Kidney (tissue), 22 donors: ENCODE results near the gene GALNT18. TPM values are rescaled to one million over a fixed set of nuclear protein-coding genes. Genes with fewer than 3 reads are reported as not detected.

Source experiments
- DNase-seq, 5 donors: peaks; one replicate each; pipeline ENCODE4 v3.0.0-alpha.2; 2013 to 2020
- FAIRE-seq: peaks from 2 replicates; lab custom pipeline; 2012; peaks lifted over from hg19 to GRCh38; lab: Jason Lieb, UNC
- H3K27ac ChIP-seq, 2 donors: one replicate each; pipeline ENCODE4 v1.7.0; 2013; ENCODE audit warnings: low read depth in 2 of 2, low read length in 2 of 2, inconsistent platforms in 1 of 2
- H3K27me3 ChIP-seq: one replicate; pipeline ENCODE4 v1.7.1; 2013; ENCODE audit warnings: low read length, inconsistent platforms; ENCODE audit not compliant: control insufficient read depth, insufficient read depth
- H3K36me3 ChIP-seq, 3 donors: one replicate each; pipeline versions ENCODE4 v1.7.0 to v1.7.1; 2013; ENCODE audit warnings: low read length in 3 of 3, control low read depth in 1 of 3, inconsistent platforms in 1 of 3; ENCODE audit not compliant: insufficient read depth in 3 of 3, control insufficient read depth in 2 of 3
- H3K4me1 ChIP-seq, 3 donors: one replicate each; pipeline versions ENCODE4 v1.7.0 to v1.7.1; 2013; ENCODE audit warnings: low read length in 3 of 3, inconsistent platforms in 1 of 3, low read depth in 1 of 3; ENCODE audit not compliant: control insufficient read depth in 2 of 3, insufficient read depth in 2 of 3
- H3K4me3 ChIP-seq, 3 donors: one replicate each; pipeline versions ENCODE4 v1.7.0 to v1.8.1; 2013; ENCODE audit warnings: low read length in 3 of 3, control low read depth in 1 of 3, inconsistent platforms in 1 of 3
- H3K9ac ChIP-seq, 3 donors: one replicate each; pipeline versions ENCODE4 v1.7.0 to v1.7.1; 2013; ENCODE audit warnings: low read length in 3 of 3, control low read depth in 1 of 3, inconsistent platforms in 1 of 3
- H3K9me3 ChIP-seq, 3 donors: one replicate each; pipeline versions ENCODE4 v1.7.0 to v1.7.1; 2013; ENCODE audit warnings: low read length in 3 of 3, control low read depth in 1 of 3, inconsistent platforms in 1 of 3; ENCODE audit not compliant: control insufficient read depth in 2 of 3, insufficient read depth in 1 of 3
- CTCF ChIP-seq: IDR thresholded peaks from 3 replicates; pipeline ENCODE4 v1.5.1; 2012; ENCODE audit warnings: mild to moderate bottlenecking, moderate library complexity, borderline replicate concordance; ENCODE audit not compliant: insufficient read depth; ENCODE audit errors: extremely low read depth
- intact Hi-C: fragments of 100-400 bp; cut with DNase I; formaldehyde crosslinking; loops from one replicate; pipeline ENCODE4 v1.11.1; 2022
- long read RNA-seq, 10 donors: library from polyadenylated mRNA in 1 of 10; unstranded in 1 of 10; transcript quantifications; one replicate each; pipeline ENCODE4 v2.0.0 and lab custom pipeline, GENCODE V29; 2021 to 2026
- polyA plus RNA-seq: library from polyadenylated mRNA; stranded (reverse); fragments of 350-450 nt; fragmentation: Illumina TruSeq; extraction: RNeasy Lipid Tissue Mini Kit (QIAGEN cat#74804); gene quantifications from one replicate; pipeline ENCODE4 v1.2.3, GENCODE V29; 2014; ENCODE audit warnings: low read depth, low replicate concordance; ENCODE audit not compliant: insufficient read depth
- total RNA-seq: library from RNA; stranded (reverse); fragmentation: NEBNext Ultra II Directional; extraction: Animal tissue kit (Norgen Biotek cat#: 25700); gene quantifications from one replicate; pipeline ENCODE4 v1.2.1, GENCODE V29; 2021
- donor health status: control.
- donor health status: control.
- donor health status: control.
- donor health status: control.
- donor health status: control.
- donor health status: DM: yes; HTN: yes; CAD: no.
- donor health status: Normal renal cell carcinoma (clear cell type).

Gene GALNT18
- 42.1 TPM for total RNA-seq
- polyA plus RNA-seq, result 27.2 TPM
- long read RNA-seq, donor 1, transcript GALNT18-201 (11 exons, 2,504 nt), result major isoform, 12 of 12 reads
- long read RNA-seq, donor 1, partial matches to known transcripts, result 0 of 12 reads
- long read RNA-seq, donor 1, other reads (novel, unspliced or antisense), result 0 of 12 reads
- long read RNA-seq, donor 2, transcript GALNT18-201 (11 exons, 2,504 nt), result major isoform, 9 of 9 reads
- long read RNA-seq, donor 2, partial matches to known transcripts, result 0 of 9 reads
- long read RNA-seq, donor 2, other reads (novel, unspliced or antisense), result 0 of 9 reads
- long read RNA-seq, donor 3, transcript GALNT18-201 (11 exons, 2,504 nt), result major isoform, 9 of 9 reads
- long read RNA-seq, donor 3, partial matches to known transcripts, result 0 of 9 reads
- long read RNA-seq, donor 3, other reads (novel, unspliced or antisense), result 0 of 9 reads
- long read RNA-seq, donor 4, transcript GALNT18-201 (11 exons, 2,504 nt), result major isoform, 7 of 7 reads
- long read RNA-seq, donor 4, partial matches to known transcripts, result 0 of 7 reads
- long read RNA-seq, donor 4, other reads (novel, unspliced or antisense), result 0 of 7 reads
- long read RNA-seq, donor 5, result 0 reads
- long read RNA-seq, donor 6, partial matches to known transcripts, result 0 of 3 reads
- long read RNA-seq, donor 6, other reads (novel, unspliced or antisense), result 0 of 3 reads
- long read RNA-seq, donor 7, transcript GALNT18-201 (11 exons, 2,504 nt), result major isoform, 102 of 136 reads
- long read RNA-seq, donor 7, partial matches to known transcripts, result 11 of 136 reads
- long read RNA-seq, donor 7, other reads (novel, unspliced or antisense), result 23 of 136 reads
- long read RNA-seq, donor 8, transcript GALNT18-201 (11 exons, 2,504 nt), result major isoform, 7 of 7 reads
- long read RNA-seq, donor 8, partial matches to known transcripts, result 0 of 7 reads
- long read RNA-seq, donor 8, other reads (novel, unspliced or antisense), result 0 of 7 reads
- long read RNA-seq, donor 9, partial matches to known transcripts, result 0 of 2 reads
- long read RNA-seq, donor 9, other reads (novel, unspliced or antisense), result 0 of 2 reads
- long read RNA-seq, donor 10, transcript GALNT18-201 (11 exons, 2,504 nt), result major isoform, 9 of 9 reads
- long read RNA-seq, donor 10, partial matches to known transcripts, result 0 of 9 reads
- long read RNA-seq, donor 10, other reads (novel, unspliced or antisense), result 0 of 9 reads

GRCh38 chr11:11621573-11622339 lies at the start of gene GALNT18:
Gene GALNT18 (minus strand): TSS chr11:11622005.
- DNase-seq (peak; percentile 94 to 98 (median 97)), FAIRE-seq (no peak)
- H3K9me3 ChIP-seq, result no peaks in the 10 kb centered on the region
- H3K4me3 ChIP-seq, result peak within 1 kb of the TSS; percentile 48 to 77 (median 74)
- H3K27ac ChIP-seq, result peak within 1 kb of the TSS; percentile 69 to 77
- H3K9ac ChIP-seq, result peak within 1 kb of the TSS; percentile 12 to 64 (median 61)
- H3K36me3 ChIP-seq, result no peaks in the 10 kb centered on the region
- H3K4me1 ChIP-seq, result peaks cover 0 to 24% (median 0%) of the 10 kb centered on the region in 3 donors
- H3K27me3 ChIP-seq, result no peaks in the 10 kb centered on the region
- TF ChIP-seq CTCF, result peak; percentile 48
- intact Hi-C loops, result no loop called here

GRCh38 chr11:11670574-11670973 lies 48.8 kb upstream of the GALNT18 start:
- no peaks in the 10 kb centered on the region for H3K36me3 ChIP-seq
- H3K27me3 ChIP-seq, result no peaks in the 10 kb centered on the region
- H3K27ac ChIP-seq, result no peak overlapping the region
- H3K4me1 ChIP-seq, result no peaks in the 10 kb centered on the region
- TF ChIP-seq CTCF, result no peak
- no peak overlapping the region for H3K9ac ChIP-seq
- intact Hi-C loops, result no loop called here
- FAIRE-seq (no peak), DNase-seq (no peak)
- peaks cover 0 to 5% (median 0%) of the 10 kb centered on the region in 3 donors for H3K9me3 ChIP-seq
- H3K4me3 ChIP-seq, result no peak overlapping the region

GRCh38 chr11:11669233-11669846 lies 47.5 kb upstream of the GALNT18 start:
- DNase-seq (peak in 1 of 5 donors; percentile 19), FAIRE-seq (no peak)
- no peaks in the 10 kb centered on the region for H3K4me1 ChIP-seq
- H3K36me3 ChIP-seq, result no peaks in the 10 kb centered on the region
- H3K9me3 ChIP-seq, result peaks cover 0 to 5% (median 0%) of the 10 kb centered on the region in 3 donors
- no peak overlapping the region for H3K4me3 ChIP-seq
- no peak overlapping the region for H3K9ac ChIP-seq
- H3K27me3 ChIP-seq, result no peaks in the 10 kb centered on the region
- TF ChIP-seq CTCF, result no peak
- no peak overlapping the region for H3K27ac ChIP-seq
- intact Hi-C loops, result no loop called here
